ENCODE results near the gene KIF1A. TPM values are rescaled to one million over a fixed set of nuclear protein-coding genes. Genes with fewer than 3 reads are reported as not detected.
A peak's percentile ranks its signal among the peaks of the same experiment; 100 is the strongest.

KIF1A gene
- total RNA-seq, 1 experiment from 2014 or later = 279 TPM

- H3K9me3 Mint-ChIP-seq = peaks cover 9% of the 10 kb centered on the region
- ChIA-PET POLR2A (interaction anchor here (1.2 kb wide), 1 partner anchor 11 kb away, joined by 3 read pairs; no protein-coding TSS in a partner anchor), CTCF (no interaction called here)
- H3K27me3 Mint-ChIP-seq (ENCODE audit: low read depth) = no peaks in the 10 kb centered on the region; the same call in 1 of the 2 replicates
- DNase-seq (ENCODE audit: low spot score) (no peak), ATAC-seq (no peak)
- TF ChIP-seq NFATC4 (CRISPR knock-in tag; IDR thresholded peaks at IDR 0.05) (no peak), ATF1 (CRISPR knock-in tag; IDR thresholded peaks at IDR 0.05) (no peak), ZSCAN18 (CRISPR knock-in tag; IDR thresholded peaks at IDR 0.05) (no peak), RORB (CRISPR knock-in tag; IDR thresholded peaks at IDR 0.05) (no peak), CDX4 (CRISPR knock-in tag; IDR thresholded peaks at IDR 0.05; ENCODE audit: borderline replicate concordance) (no peak), AR (CRISPR knock-in tag; IDR thresholded peaks at IDR 0.05) (no peak), MXD4 (CRISPR knock-in tag; IDR thresholded peaks at IDR 0.05; ENCODE audit: borderline replicate concordance) (no peak), ZBTB21 (CRISPR knock-in tag; IDR thresholded peaks at IDR 0.05; ENCODE audit: borderline replicate concordance) (no peak), ZNF121 (CRISPR knock-in tag; IDR thresholded peaks at IDR 0.05) (no peak), MYBL2 (CRISPR knock-in tag; IDR thresholded peaks at IDR 0.05) (no peak)
- TF ChIP-seq, protein P1, sequence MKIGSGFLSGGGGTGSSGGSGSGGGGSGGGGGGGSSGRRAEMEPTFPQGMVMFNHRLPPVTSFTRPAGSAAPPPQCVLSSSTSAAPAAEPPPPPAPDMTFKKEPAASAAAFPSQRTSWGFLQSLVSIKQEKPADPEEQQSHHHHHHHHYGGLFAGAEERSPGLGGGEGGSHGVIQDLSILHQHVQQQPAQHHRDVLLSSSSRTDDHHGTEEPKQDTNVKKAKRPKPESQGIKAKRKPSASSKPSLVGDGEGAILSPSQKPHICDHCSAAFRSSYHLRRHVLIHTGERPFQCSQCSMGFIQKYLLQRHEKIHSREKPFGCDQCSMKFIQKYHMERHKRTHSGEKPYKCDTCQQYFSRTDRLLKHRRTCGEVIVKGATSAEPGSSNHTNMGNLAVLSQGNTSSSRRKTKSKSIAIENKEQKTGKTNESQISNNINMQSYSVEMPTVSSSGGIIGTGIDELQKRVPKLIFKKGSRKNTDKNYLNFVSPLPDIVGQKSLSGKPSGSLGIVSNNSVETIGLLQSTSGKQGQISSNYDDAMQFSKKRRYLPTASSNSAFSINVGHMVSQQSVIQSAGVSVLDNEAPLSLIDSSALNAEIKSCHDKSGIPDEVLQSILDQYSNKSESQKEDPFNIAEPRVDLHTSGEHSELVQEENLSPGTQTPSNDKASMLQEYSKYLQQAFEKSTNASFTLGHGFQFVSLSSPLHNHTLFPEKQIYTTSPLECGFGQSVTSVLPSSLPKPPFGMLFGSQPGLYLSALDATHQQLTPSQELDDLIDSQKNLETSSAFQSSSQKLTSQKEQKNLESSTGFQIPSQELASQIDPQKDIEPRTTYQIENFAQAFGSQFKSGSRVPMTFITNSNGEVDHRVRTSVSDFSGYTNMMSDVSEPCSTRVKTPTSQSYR (CRISPR knock-in tag; IDR thresholded peaks at IDR 0.05) = no peak
- TF ChIP-seq, protein P2, sequence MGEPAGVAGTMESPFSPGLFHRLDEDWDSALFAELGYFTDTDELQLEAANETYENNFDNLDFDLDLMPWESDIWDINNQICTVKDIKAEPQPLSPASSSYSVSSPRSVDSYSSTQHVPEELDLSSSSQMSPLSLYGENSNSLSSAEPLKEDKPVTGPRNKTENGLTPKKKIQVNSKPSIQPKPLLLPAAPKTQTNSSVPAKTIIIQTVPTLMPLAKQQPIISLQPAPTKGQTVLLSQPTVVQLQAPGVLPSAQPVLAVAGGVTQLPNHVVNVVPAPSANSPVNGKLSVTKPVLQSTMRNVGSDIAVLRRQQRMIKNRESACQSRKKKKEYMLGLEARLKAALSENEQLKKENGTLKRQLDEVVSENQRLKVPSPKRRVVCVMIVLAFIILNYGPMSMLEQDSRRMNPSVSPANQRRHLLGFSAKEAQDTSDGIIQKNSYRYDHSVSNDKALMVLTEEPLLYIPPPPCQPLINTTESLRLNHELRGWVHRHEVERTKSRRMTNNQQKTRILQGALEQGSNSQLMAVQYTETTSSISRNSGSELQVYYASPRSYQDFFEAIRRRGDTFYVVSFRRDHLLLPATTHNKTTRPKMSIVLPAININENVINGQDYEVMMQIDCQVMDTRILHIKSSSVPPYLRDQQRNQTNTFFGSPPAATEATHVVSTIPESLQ (CRISPR knock-in tag; IDR thresholded peaks at IDR 0.05) = no peak
- TF ChIP-seq, protein P3, sequence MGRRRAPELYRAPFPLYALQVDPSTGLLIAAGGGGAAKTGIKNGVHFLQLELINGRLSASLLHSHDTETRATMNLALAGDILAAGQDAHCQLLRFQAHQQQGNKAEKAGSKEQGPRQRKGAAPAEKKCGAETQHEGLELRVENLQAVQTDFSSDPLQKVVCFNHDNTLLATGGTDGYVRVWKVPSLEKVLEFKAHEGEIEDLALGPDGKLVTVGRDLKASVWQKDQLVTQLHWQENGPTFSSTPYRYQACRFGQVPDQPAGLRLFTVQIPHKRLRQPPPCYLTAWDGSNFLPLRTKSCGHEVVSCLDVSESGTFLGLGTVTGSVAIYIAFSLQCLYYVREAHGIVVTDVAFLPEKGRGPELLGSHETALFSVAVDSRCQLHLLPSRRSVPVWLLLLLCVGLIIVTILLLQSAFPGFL (CRISPR knock-in tag; IDR thresholded peaks at IDR 0.05; ENCODE audit: borderline replicate concordance) = no peak
- TF ChIP-seq, protein P4, sequence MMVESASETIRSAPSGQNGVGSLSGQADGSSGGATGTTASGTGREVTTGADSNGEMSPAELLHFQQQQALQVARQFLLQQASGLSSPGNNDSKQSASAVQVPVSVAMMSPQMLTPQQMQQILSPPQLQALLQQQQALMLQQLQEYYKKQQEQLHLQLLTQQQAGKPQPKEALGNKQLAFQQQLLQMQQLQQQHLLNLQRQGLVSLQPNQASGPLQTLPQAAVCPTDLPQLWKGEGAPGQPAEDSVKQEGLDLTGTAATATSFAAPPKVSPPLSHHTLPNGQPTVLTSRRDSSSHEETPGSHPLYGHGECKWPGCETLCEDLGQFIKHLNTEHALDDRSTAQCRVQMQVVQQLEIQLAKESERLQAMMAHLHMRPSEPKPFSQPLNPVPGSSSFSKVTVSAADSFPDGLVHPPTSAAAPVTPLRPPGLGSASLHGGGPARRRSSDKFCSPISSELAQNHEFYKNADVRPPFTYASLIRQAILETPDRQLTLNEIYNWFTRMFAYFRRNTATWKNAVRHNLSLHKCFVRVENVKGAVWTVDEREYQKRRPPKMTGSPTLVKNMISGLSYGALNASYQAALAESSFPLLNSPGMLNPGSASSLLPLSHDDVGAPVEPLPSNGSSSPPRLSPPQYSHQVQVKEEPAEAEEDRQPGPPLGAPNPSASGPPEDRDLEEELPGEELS (CRISPR knock-in tag; IDR thresholded peaks at IDR 0.05) = no peak
- TF ChIP-seq, protein P5, sequence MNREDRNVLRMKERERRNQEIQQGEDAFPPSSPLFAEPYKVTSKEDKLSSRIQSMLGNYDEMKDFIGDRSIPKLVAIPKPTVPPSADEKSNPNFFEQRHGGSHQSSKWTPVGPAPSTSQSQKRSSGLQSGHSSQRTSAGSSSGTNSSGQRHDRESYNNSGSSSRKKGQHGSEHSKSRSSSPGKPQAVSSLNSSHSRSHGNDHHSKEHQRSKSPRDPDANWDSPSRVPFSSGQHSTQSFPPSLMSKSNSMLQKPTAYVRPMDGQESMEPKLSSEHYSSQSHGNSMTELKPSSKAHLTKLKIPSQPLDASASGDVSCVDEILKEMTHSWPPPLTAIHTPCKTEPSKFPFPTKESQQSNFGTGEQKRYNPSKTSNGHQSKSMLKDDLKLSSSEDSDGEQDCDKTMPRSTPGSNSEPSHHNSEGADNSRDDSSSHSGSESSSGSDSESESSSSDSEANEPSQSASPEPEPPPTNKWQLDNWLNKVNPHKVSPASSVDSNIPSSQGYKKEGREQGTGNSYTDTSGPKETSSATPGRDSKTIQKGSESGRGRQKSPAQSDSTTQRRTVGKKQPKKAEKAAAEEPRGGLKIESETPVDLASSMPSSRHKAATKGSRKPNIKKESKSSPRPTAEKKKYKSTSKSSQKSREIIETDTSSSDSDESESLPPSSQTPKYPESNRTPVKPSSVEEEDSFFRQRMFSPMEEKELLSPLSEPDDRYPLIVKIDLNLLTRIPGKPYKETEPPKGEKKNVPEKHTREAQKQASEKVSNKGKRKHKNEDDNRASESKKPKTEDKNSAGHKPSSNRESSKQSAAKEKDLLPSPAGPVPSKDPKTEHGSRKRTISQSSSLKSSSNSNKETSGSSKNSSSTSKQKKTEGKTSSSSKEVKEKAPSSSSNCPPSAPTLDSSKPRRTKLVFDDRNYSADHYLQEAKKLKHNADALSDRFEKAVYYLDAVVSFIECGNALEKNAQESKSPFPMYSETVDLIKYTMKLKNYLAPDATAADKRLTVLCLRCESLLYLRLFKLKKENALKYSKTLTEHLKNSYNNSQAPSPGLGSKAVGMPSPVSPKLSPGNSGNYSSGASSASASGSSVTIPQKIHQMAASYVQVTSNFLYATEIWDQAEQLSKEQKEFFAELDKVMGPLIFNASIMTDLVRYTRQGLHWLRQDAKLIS (CRISPR knock-in tag; IDR thresholded peaks at IDR 0.05; ENCODE audit: borderline replicate concordance) = no peak
- TF ChIP-seq, protein P6, sequence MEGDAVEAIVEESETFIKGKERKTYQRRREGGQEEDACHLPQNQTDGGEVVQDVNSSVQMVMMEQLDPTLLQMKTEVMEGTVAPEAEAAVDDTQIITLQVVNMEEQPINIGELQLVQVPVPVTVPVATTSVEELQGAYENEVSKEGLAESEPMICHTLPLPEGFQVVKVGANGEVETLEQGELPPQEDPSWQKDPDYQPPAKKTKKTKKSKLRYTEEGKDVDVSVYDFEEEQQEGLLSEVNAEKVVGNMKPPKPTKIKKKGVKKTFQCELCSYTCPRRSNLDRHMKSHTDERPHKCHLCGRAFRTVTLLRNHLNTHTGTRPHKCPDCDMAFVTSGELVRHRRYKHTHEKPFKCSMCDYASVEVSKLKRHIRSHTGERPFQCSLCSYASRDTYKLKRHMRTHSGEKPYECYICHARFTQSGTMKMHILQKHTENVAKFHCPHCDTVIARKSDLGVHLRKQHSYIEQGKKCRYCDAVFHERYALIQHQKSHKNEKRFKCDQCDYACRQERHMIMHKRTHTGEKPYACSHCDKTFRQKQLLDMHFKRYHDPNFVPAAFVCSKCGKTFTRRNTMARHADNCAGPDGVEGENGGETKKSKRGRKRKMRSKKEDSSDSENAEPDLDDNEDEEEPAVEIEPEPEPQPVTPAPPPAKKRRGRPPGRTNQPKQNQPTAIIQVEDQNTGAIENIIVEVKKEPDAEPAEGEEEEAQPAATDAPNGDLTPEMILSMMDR (IDR thresholded peaks at IDR 0.05) = no peak
- TF ChIP-seq, protein P7, sequence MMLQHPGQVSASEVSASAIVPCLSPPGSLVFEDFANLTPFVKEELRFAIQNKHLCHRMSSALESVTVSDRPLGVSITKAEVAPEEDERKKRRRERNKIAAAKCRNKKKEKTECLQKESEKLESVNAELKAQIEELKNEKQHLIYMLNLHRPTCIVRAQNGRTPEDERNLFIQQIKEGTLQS (CRISPR knock-in tag; conservative IDR thresholded peaks at IDR 0.05) = no peak
- peak overlapping the region; percentile 22 for H3K27ac Mint-ChIP-seq
- H3K36me3 Mint-ChIP-seq = peaks cover 48% of the 10 kb centered on the region
- H3K4me3 Mint-ChIP-seq = no peak overlapping the region
- peaks cover 38% of the 10 kb centered on the region for H3K4me1 Mint-ChIP-seq
Measured at GRCh38 chr2:240814280-240814679, 5.7 kb downstream of the KIF1A start.
